Frontal cortex (tissue), 4 donors: Measurements from ENCODE around the gene SCAND1. TPM values are rescaled to one million over a fixed set of nuclear protein-coding genes. Genes with fewer than 3 reads are reported as not detected.
A peak's percentile ranks its signal among the peaks of the same experiment; 100 is the strongest.
"Not testable (repeated sequence)": the region's sequence is repeated elsewhere in the genome, so short reads cannot be mapped to it uniquely, and the experiment has no call there.

ENCODE experiments used
- DNase-seq, 2 donors: peaks; one replicate each; pipeline ENCODE4 v3.0.0; 2012; ENCODE audit warnings: low spot score in 2 of 2
- FAIRE-seq: peaks from 2 replicates; lab custom pipeline; 2012; peaks lifted over from hg19 to GRCh38; lab: Jason Lieb, UNC
- total RNA-seq: library from RNA; depleted of rRNA; stranded (reverse); fragments of >200 nt; gene quantifications from one replicate; pipeline ENCODE4 v1.2.3, GENCODE V29; 2014
- donor health status: control.
- donor health status: control.
- donor health status: control.

Gene SCAND1
- total RNA-seq, 1 donor from 2014 or later = 33.8 TPM

DNA sequence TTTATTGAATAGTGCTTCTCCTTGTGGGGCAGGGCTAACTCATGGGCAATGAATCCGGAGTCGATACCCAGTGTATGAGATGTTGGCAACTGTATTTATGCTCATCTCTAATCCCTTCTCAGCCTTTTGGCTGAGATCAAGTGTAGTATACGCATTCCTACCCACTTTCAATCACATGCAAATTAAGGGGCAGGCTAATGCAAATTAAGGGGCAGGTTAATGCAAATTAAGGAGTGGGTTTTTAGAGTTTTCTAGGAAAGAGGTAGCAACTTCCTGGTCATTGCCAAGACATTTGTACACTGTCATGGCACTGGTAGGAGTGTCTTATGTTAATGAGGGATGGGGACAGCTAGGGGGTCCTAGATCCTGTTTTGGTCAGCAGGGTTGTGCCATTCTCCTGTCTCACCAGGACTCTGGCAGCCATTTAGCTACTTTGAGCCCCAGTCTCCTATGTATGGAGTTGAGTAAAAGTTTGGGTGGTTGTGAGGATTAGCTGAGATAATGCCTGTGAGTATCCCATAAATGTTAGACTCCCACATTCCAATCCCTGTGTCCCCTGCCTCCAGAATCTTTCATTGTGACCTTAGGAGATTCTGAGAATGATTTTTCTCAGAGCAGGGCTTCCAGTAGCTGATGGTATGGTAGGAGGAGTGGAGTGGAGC, 13.8 kb upstream of the SCAND1 start, which contains the start of gene CNBD2:
Gene CNBD2 (plus strand): TSS at position 612 of the 662 bp plus-strand sequence. CDS start 173 bp downstream, outside the sequence.
- no peak for DNase-seq
- no peak for FAIRE-seq

DNA sequence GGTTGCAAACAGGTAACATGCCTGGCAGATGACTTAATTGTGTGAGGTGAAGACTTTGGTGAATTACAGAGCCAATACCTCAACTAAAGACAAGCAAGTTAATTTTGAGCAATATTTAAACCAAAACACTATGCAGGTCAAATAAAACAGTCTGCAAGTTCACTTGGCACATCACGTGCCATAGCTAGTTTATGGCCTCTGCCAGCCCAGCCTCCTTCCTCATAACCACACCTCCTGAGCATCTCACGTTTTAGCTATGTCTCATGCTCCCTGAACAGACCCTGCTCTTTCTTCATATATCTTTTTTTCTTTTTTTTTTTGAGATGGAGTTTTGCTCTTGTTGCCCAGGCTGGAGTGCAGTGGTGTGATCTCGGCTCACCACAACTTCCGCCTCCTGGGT, 9.6 kb upstream of the SCAND1 start:
- FAIRE-seq = no peak

DNA sequence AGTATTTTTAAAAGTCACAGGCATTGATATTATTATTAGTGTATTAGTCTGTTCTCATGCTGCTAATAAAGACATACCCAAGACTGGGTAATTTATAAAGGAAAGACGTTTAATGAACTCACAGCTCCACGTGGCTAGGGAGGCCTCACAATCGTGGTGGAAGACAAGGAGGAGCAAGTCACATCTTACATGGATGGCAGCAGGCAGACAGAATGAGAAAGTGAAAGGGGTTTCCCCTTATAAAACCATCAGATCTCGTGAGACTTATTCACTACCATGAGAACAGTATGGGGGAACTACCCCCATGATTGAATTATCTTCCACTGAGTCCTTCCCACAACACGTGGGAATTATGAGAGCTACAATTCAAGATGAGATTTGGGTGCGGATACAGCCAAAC, 5.0 kb upstream of the SCAND1 start:
- DNase-seq, FAIRE-seq: not testable (repeated sequence)

More for the DNA sequence above, 9.6 kb upstream of the SCAND1 start:
- DNase-seq = no peak

DNA sequence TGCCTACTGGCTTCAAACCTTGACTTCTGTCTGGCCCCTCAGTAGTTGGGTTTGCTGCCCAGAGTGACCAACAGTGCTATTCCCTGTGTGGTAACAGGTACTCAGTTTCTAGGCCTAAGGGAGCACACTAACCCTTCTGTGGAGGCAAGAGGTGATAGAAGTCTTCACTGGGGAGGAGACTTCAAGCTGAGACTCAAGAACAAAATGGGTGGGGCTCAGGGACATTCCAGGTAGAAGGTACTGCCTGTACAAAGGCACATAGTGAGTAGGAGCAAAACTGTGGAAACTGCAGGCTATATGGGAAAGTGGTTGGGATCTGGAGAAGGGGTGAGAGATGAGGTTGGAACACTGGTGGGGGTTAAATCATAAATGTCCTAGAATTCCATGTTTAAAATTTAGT, 2.3 kb upstream of the SCAND1 start:
- DNase-seq (no peak), FAIRE-seq (no peak)

DNA sequence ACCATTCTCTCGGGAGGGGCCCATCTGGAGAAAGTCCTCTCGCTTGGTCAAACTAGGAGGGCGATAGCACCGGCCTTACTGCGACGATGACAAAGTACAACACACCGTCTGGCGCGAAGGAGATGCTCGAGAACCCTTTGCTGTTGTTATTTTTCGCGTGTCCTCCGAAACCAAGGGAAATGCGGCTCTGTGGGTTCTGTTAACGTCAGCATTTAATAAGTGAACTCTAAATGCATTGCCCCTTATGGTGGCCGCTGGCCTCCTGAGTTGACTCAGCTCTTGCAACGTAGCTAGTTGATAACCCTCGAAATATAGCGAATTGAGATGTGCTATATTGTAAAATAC, 577 bp upstream of the SCAND1 start:
- no peak for DNase-seq
- FAIRE-seq = no peak

DNA sequence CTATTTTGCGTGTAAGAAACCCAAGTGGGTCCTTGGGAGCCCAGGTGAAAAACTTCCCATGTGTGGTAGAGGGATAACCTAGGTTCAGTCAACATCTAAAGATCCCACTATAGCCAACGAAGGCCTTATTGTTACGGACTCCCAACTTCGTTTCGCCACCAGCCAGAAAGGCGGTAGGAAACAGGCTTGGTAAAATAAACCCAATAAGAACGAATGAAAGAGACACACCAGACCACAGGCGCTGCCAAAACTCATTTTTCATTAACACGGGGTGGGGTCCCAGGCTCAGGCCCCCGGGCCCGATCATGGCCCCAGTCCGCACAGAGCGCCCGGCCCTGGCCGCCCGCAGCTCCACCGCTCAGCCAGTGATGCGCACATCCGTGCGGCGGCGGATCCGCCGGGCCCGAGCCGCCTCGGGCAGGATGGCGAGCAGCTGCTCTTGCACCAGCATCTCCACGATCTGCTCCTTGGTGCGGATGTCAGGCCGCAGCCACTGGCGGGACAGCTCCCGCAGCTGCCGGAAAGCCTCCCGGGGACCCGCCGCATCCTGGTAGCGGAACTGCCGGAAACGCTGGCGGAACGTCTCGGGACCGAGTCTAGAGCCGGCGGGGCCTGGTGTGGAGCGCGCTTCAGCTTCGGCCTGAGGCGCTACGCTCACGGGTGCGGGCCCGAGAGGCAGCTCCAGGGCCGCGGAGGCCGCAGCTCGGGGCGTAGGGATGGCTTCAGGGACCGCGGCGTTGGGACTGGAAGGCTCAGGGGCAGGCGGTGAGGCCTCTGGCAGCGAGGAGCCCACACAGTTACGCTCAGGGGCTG, 709 bp downstream of the SCAND1 start:
- FAIRE-seq = no peak

DNA sequence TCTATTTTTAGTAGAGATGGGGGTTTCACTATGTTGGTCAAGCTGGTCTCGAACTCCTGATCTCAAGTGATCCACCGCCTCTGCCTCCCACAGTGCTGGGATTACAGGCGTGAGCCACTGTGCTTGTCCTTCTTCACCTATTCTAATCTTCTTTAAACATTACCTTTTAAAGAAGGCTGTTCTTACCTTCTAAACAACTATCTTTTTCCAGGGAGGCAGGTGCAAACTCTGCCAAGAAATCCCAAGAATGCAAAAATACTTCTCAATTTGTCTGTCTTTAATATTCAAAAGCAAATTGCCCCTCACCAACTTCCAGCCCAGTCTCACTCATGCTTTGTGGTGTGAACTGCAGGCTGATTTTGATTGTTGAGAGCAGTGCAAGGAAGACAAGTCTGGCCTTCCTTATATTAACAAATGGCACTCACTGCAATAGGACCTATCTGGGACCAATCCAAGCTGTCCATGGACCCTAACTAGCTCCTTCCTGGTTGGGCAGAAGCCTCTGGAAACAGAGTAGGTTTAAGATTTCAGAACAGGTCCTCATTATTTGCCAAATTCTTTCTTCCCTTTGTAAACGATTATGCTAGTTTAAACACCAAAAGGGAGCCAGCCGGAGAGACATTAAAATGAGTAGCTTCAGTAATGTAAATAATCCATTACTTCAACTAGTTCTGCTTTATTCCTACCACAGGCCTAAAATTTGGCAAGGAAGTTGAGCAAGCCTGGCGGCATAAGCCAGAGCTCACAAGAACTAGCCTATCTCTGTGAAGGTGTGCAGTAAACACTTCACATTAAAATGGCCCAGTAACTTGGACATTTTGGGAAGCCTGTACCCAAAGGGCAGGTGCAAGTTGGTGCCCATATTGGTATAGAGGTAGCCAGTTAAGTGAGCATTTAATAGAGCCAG, 1.6 kb downstream of the SCAND1 start:
- no peak for FAIRE-seq
- DNase-seq = no peak

More for the DNA sequence above, 709 bp downstream of the SCAND1 start:
- DNase-seq = peak in 1 of 2 donors; percentile 51

DNA sequence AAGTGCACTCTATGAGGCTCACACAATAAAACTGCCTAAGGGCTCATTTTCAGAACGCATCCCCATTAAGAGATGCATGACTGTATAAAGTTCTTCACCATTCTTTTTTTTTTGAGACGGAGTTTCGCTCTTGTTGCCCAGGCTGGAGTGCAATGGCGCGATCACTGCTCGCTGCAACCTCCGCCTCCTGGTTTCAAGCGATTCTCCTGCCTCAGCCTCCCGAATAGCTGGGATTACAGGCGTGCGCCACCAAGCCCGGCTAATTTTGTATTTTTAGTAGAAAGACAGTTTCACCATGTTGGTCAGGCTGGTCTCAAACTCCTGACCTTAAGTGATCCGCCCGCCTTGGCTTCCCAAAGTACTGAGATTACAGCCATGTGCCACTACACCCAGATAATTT, 2.2 kb downstream of the SCAND1 start:
- not testable (repeated sequence) for FAIRE-seq

DNA sequence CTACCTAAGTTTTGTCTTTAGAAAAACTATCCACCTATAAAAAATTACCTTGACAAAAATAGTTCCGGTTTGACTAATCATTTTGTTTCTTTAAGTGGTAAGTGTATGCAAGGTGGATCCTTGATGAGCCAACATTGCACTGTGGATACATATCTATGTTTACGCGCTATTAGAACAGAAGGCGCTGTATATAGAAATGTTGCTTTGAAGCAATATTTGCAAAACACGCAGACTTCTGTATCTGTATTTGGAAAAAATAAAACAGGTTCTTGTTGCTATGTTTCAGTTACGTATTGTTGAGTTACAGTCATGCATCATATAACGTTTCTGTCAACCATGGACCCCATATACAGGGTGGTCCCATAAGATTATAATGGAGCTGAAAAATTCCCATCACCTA, 4.2 kb downstream of the SCAND1 start:
- DNase-seq (no peak), FAIRE-seq (no peak)

More for the DNA sequence above, 2.2 kb downstream of the SCAND1 start:
- DNase-seq = not testable (repeated sequence)

DNA sequence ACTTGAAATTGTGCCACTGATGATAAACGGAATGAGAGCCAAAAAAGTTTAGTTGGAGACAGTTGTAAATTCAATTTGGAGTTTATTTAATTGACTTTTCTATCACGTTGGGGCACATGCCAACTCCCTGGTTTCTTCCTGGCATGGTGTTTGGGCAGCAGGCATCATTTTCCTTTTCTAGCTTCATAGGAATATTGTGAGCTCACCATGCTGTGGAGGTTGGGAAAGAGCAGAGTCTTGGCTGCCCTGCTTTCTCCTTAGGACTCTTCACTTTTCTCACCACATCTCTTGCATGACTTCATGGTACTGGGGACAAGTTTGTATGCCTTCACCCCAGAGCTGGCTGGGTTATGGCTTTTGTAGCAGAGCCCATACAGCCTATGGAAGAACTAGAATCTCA, 6.4 kb downstream of the SCAND1 start:
- FAIRE-seq (no peak), DNase-seq (no peak)

DNA sequence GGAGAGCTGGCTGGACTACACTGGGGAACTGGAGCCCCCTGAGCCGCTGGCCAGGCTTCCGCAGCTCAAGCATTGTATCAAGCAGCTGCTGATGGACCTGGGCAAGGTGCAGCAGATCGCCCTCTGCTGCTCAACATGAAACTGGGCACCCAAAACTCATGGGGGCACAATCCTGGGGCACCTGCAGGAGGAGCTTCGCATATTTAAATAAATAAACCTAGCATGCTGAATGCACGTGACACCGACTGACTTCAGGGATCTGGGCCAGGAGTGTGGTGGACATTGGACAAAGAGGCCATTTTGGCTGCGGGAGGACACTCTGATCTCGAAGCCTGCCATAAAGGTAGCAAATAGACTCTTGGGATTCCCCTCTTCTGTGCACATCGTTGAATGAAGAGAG, 6.8 kb downstream of the SCAND1 start:
- DNase-seq (no peak), FAIRE-seq (no peak)

DNA sequence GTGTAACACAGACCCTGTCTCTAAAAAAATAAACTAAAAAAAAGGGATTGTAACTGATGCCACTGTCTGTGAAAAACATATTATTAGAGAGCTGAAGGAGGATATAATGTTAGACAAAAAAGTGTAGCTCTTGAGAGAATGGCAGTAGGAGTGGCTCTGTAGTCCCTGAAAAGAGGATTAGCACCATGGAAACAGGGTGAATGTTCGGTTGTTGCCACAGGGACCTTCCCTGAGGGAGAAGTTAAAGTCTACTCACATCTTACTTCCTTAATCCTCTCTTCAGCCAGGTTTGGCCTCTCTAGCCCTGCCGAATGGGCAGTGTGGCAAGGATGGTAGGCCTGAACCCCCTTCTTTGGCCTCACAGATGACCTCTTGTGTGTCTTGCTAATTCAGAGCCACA, 12.1 kb downstream of the SCAND1 start:
- FAIRE-seq (no peak), DNase-seq (no peak)

DNA sequence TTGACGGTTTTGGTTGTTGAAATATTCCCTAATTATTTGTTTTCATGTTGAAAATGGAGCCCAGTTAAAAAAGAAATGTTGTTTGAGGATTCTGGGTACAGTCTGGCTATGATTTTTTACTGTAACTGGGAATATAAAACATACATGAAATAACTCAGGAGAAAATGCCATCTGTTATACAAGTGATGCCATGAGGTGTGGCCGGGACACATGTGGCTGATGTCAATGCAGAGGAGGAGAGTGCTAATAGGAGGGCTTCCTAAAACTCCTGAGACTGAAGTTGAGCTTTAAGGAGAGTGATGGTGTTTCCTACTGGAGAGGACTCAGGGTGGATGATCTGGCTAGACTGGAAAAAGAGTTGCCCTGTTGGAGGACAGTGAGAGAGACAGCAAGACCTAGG, 12.7 kb downstream of the SCAND1 start:
- DNase-seq (no peak), FAIRE-seq (no peak)

DNA sequence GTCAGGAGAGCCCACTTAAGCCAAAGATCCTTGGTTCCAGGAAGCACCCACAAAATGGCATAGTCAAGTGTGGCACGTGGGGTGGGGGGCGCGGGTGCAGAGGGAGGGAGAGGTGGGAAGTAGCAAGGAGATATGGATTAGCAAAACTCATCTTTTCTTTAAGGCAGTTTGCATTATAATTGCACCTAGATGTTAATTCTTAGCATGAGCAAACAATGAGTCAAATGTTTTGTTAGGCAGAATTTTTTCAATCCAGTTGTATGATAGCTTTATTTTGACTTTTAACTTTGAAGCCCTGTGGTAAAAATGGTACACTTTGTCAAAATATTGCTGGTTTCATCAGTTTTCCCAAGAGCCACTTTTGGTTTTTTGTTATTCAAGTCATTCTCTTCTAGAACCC, 15.0 kb downstream of the SCAND1 start:
- FAIRE-seq (no peak), DNase-seq (no peak)

DNA sequence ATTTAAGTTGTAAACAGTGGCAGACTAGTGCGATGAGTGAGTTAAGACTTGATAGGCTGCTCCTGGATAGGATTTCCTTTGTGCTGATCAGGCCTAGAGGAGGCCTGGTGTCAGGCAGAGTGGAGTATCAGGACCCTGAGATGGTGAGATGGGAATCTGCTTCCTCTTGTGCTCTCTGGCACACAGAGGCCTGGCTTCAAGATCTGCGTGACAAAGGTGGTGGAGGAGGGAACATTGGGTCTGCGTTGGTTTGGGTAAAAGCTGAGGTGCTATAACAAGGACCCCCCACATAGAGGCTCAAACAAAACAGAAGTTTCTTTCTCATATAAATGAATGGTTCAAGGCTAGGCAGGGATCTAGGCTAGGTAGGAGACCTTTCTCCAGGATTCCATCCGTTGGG, 20.3 kb downstream of the SCAND1 start:
- FAIRE-seq = no peak
- no peak for DNase-seq

DNA sequence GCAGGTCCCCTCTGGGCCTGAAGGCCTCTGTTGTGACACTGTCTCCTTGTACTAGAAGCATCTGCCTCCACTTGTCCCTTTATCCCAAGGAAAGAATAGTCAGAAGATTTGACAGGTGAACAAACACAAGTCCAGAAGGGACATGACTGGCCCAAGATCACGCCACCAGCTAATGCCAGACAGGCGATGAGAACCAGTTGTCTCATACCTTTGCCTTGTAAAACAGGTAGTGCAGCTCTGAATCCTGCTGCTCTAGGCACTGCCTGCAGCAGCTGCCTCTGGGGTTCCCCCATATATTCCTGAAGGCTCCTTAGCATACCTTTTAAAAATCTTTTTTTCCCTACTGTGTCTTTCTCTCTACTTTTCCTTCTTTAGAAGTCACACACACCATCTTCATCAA, 25.0 kb downstream of the SCAND1 start:
- FAIRE-seq (no peak), DNase-seq (no peak)

DNA sequence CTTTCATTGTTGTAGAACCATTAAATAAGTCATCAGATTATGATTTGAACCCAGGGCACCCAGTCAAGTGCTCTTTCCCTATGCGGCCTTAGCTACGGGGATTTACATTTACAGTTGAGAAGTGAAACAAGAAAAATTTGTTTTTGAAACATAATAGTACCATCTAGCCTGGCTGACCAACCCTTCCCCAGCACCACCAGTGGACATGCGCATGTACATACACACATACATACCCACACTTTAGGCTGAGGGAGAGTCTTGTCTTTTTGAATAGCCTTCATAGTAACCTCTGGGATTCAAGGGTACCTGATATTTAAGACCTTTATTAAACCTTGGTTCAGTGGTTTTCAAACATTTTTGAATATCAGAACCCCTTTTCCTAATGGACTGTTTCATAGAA, 33.8 kb downstream of the SCAND1 start:
- DNase-seq = no peak
- no peak for FAIRE-seq

DNA sequence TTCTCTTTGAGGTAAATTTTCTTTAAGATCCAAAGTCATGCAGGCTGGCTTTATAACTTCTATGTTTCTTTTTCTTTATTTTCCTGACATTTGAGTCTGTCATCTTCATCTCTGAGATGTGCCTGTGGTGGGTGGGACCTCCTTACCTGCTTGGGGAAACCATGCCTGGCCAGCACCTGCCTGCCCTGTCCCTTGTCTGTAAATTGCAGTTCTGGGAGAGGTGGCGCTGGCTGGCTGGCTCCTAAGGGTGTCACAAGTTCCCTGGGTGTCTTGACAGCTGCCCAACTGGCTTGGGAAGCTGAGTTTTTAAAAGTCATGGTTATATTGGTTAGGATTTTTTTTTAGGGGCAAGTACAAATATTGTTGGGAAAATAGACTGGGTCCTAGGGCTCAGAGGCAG, 36.3 kb downstream of the SCAND1 start:
- no peak for FAIRE-seq
- no peak for DNase-seq

DNA sequence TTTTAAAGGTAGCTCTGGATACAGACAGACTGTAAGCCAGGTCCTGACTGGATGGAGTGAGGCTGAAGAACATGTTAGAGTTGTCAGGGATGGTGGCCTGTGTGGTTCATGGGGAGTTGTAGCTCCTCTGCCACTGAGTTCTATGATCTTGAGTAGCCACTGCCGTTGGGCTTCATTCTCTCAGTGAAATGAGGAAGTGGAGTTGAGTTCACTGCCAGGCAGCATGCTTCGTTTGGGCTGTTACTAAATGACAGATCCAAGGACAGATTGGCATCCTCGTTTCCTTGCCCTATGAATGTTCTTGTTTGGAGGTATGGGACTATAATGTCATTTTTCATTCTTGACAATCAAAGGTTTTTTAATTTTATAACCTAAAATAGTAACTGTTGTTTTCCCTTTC, 37.2 kb downstream of the SCAND1 start:
- FAIRE-seq (no peak), DNase-seq (no peak)

DNA sequence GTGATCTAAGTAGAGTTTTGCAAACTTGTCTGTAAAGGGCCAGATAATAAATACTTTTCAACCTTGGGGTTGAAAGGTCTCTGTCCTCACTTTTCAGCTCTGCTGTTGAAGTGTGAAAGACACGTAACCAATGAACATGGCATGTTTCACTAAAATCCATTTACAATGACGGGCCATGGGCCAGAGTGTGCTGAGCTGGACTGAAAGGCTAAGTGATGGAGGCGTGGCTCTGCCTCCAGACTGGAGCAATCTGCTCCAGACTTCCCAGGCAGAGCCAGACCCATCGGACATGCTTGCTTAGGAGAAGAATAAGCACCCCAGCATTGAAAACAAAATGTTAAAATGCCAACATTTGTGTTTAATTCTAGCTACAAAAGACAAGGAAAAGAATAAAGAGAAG, 41.4 kb downstream of the SCAND1 start:
- DNase-seq = no peak
- no peak for FAIRE-seq
